ENCODE results near the gene FSTL5. TPM values are rescaled to one million over a fixed set of nuclear protein-coding genes. Genes with fewer than 3 reads are reported as not detected.

FSTL5 gene
- total RNA-seq, 2 donors from 2014 or later, result 0.13 TPM; not detected in 1

GRCh38 chr4:161651586-161651985 lies 512.2 kb downstream of the FSTL5 start:
- H3K9me3 ChIP-seq, result no peaks in the 10 kb centered on the region
- no peaks in the 10 kb centered on the region for H3K4me1 ChIP-seq
- no peak overlapping the region for H3K9ac ChIP-seq (ENCODE audit: low read depth in 2 of 2, low read length in 2 of 2)
- H3K36me3 ChIP-seq, result no peaks in the 10 kb centered on the region
- no peaks in the 10 kb centered on the region for H3K27me3 ChIP-seq
- no peak for TF ChIP-seq CTCF (IDR thresholded peaks at IDR 0.05)
- no peak overlapping the region for H3K4me3 ChIP-seq
- DNase-seq, result no peak
- intact Hi-C loops (cut with DNase I), result no loop called here
- no peak overlapping the region for H3K27ac ChIP-seq

- H3K9ac ChIP-seq (ENCODE audit: low read depth in 2 of 2, low read length in 2 of 2), result no peak overlapping the region
- H3K27me3 ChIP-seq, result no peaks in the 10 kb centered on the region
- no peak overlapping the region for H3K4me3 ChIP-seq
- no peak for DNase-seq
- H3K36me3 ChIP-seq, result no peaks in the 10 kb centered on the region
- intact Hi-C loops (cut with DNase I), result no loop called here
- no peaks in the 10 kb centered on the region for H3K9me3 ChIP-seq
- no peak for TF ChIP-seq CTCF (IDR thresholded peaks at IDR 0.05)
- H3K4me1 ChIP-seq, result no peaks in the 10 kb centered on the region
- no peak overlapping the region for H3K27ac ChIP-seq
Observed at GRCh38 chr4:161650812-161651211, 513.0 kb downstream of the FSTL5 start.

DNA sequence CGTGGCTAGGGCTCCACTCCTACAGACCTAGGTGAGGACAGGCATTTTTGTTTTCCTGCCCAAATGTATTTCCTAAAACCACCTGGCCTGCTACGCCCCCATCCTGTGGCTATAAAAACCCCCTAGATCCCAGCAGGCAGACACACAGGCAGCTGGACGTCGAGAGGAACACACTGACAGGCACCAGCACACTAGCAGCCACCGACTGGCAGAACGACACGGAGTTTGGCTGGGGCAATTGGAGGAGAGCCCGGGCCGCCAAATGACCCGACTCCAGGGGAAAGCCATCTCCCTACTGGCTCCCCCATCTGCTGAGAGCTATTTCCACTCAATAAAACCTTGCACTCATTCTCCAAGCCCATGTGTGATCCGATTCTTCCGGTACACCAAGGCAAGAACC lies 516.0 kb downstream of the FSTL5 start:
- Histone ChIP-seq H3K27ac (no peak overlapping the region), H3K27me3 (no peaks in the 10 kb centered on the region), H3K4me1 (no peaks in the 10 kb centered on the region), H3K4me3 (no peak overlapping the region), H3K9me3 (no peaks in the 10 kb centered on the region), H3K36me3 (no peaks in the 10 kb centered on the region), H3K9ac (ENCODE audit: low read depth in 2 of 2, low read length in 2 of 2) (no peak overlapping the region)
- TF ChIP-seq CTCF (IDR thresholded peaks at IDR 0.05), result no peak
- no peak for DNase-seq
- intact Hi-C loops (cut with DNase I), result no loop called here

GRCh38 chr4:161642708-161643107 lies 521.1 kb downstream of the FSTL5 start:
- no peaks in the 10 kb centered on the region for H3K27me3 ChIP-seq
- H3K4me3 ChIP-seq, result no peak overlapping the region
- no peak overlapping the region for H3K9ac ChIP-seq (ENCODE audit: low read depth in 2 of 2, low read length in 2 of 2)
- no peak for DNase-seq
- H3K27ac ChIP-seq, result no peak overlapping the region
- H3K4me1 ChIP-seq, result no peaks in the 10 kb centered on the region
- intact Hi-C loops (cut with DNase I), result no loop called here
- H3K9me3 ChIP-seq, result no peaks in the 10 kb centered on the region
- H3K36me3 ChIP-seq, result no peaks in the 10 kb centered on the region
- no peak for TF ChIP-seq CTCF (IDR thresholded peaks at IDR 0.05)

DNA sequence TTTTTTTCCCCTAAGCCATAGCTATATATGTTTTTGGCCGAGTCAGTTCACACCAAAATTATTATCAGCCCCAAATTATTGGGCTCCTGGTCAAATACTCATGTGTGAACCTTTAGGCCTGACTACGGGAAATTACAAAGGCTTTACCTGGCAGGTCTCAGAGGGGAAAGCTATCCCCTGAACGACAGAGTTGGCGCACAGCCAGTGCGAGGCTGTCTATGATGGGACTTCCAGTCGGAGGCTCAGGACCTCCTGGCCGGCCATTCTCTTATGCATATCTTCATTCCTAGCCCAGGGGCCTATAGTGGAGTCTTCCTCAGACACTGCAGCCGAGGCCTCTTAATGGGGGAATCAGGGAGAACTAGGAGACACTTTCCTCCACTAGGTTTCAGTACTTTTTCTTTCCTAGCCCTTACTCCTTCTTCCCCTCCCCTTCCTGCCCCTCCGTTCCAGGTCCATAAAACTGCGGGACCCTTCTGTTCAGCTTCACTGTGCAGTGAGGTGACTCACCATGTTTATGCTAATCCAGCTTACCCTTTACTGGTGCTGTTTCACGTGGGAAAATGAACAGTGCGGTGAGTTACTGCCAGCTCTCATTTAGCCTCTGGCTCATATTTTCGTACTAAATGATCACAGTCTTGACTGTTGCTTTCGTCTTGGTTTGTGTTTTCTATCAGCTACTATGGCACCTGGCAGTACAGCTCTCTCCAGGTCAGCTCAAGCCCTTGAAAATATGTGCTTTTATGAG lies 533.9 kb downstream of the FSTL5 start:
- no peak for TF ChIP-seq CTCF (IDR thresholded peaks at IDR 0.05)
- no peaks in the 10 kb centered on the region for H3K4me1 ChIP-seq
- H3K9ac ChIP-seq (ENCODE audit: low read depth in 2 of 2, low read length in 2 of 2), result no peak overlapping the region
- H3K27me3 ChIP-seq, result no peaks in the 10 kb centered on the region
- H3K36me3 ChIP-seq, result no peaks in the 10 kb centered on the region
- H3K4me3 ChIP-seq, result no peak overlapping the region
- DNase-seq, result no peak
- no peaks in the 10 kb centered on the region for H3K9me3 ChIP-seq
- H3K27ac ChIP-seq, result no peak overlapping the region
- intact Hi-C loops (cut with DNase I), result no loop called here
